HG03039 (cell line): ENCODE measurements around the gene YTHDF1.

ENCODE experiments used
- ATAC-seq: cut with Tn5 transposase; IDR thresholded peaks from one replicate; pipeline ENCODE4 v1.9.1; 2021; ENCODE audit warnings: mild to moderate bottlenecking, moderate library complexity; ENCODE audit not compliant: unreplicated experiment

Gene YTHDF1

GRCh38 chr20:63248835-63249591 lies 33.1 kb upstream of the YTHDF1 start:
- ATAC-seq: no peak

GRCh38 chr20:63247671-63248228 lies 31.8 kb upstream of the YTHDF1 start:
- ATAC-seq: no peak

GRCh38 chr20:63246490-63247288 lies 30.8 kb upstream of the YTHDF1 start:
- ATAC-seq: no peak

GRCh38 chr20:63244468-63244867 lies 28.5 kb upstream of the YTHDF1 start:
- no peak for ATAC-seq

- no peak for ATAC-seq
These were observed 27.8 kb upstream of the YTHDF1 start for GRCh38 chr20:63243604-63244247.

GRCh38 chr20:63242736-63243135 lies 26.8 kb upstream of the YTHDF1 start:
- no peak for ATAC-seq

- no peak for ATAC-seq
These were observed 25.3 kb upstream of the YTHDF1 start for GRCh38 chr20:63241272-63241671.

GRCh38 chr20:63240004-63240403 lies 24.1 kb upstream of the YTHDF1 start:
- no peak for ATAC-seq

- ATAC-seq: no peak
These were observed 23.5 kb upstream of the YTHDF1 start for GRCh38 chr20:63239431-63239830.

- ATAC-seq: no peak
These were observed 22.7 kb upstream of the YTHDF1 start for GRCh38 chr20:63238514-63239125.

GRCh38 chr20:63238031-63238430 lies 22.1 kb upstream of the YTHDF1 start:
- no peak for ATAC-seq

- no peak for ATAC-seq
These were observed 20.3 kb upstream of the YTHDF1 start for GRCh38 chr20:63236116-63236837.

- ATAC-seq: no peak
These were observed 19.6 kb upstream of the YTHDF1 start, which contains the start of gene BIRC7 for GRCh38 chr20:63235399-63235983. TSS of gene BIRC7 (plus strand) at chr20:63235905. CDS start at chr20:63236097, 192 bp downstream.

GRCh38 chr20:63234693-63235398 lies 18.9 kb upstream of the YTHDF1 start:
- ATAC-seq: no peak

- ATAC-seq: no peak
These were observed 18.0 kb upstream of the YTHDF1 start for GRCh38 chr20:63233924-63234323.

GRCh38 chr20:63233061-63233344 lies 17.1 kb upstream of the YTHDF1 start:
- ATAC-seq: no peak

GRCh38 chr20:63232235-63233060 lies 16.5 kb upstream of the YTHDF1 start:
- no peak for ATAC-seq

GRCh38 chr20:63230800-63231268 lies 14.9 kb upstream of the YTHDF1 start:
- no peak for ATAC-seq
